GM21447 (cell line): Measurements from ENCODE around the gene GRK5.
A peak's percentile ranks its signal among the peaks of the same experiment; 100 is the strongest.

Source experiments
- ATAC-seq: cut with Tn5 transposase; IDR thresholded peaks from one replicate; pipeline ENCODE4 v1.9.1; 2021; ENCODE audit not compliant: unreplicated experiment

GRK5 gene

GRCh38 chr10:119292968-119293760 is 85.8 kb downstream of the GRK5 start:
- ATAC-seq: no peak

- no peak for ATAC-seq
These were observed 89.3 kb downstream of the GRK5 start for GRCh38 chr10:119296703-119297102.

DNA sequence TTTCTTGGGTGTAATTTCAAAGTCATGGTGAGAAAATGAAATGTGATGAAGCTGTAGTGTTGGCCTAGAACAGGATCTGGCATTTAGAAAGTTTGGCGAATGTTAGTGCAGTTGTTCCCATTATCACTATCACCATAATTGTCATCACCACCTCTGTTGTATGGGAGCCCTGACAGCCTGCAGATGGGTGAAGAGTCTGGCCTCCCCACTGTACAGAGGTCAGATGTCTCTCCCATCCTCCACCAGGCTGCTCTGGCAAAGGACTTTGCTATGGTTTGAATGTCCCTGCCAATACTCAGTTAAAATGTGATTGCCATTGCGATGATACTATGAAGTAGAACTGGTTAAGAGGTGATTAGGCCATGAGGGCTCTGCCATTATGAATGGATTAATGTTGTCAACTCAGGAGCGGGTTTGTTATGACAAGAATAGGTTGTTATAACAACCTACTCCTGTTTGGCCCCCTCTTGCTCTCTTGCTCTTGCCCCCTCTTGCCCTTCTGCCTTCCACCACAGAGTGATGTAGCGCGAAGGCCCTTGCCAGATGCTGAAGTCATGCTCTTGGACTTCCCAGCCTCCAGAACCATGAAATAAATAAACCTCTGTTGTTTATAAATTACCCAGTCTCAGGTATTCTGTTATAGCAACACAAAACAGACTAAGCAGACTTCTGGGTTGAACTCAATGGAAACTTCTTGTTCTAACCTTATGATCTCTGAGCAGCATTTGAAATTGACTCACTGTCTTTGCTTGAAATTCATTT is 90.0 kb downstream of the GRK5 start:
- ATAC-seq: no peak

- no peak for ATAC-seq
These were observed 91.4 kb downstream of the GRK5 start for GRCh38 chr10:119298810-119299209.

DNA sequence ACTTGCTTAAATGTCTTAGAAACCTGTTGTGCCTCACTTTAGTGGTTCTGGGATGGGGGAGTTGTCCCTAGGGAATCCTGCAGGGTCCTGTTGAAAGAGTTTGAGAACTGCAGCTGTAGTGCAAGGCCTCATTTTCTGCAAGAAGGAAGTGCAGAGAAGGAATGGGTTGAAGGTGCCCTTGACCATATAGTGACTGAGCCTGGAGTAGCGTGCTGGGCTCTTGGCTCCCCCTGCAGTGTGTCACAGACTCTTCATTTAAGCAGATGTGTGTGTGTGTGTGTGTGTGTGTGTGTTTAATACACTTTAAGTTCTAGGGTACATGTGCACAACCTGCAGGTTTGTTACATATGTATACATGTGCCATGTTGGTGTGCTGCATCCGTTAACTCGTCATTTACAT is 92.2 kb downstream of the GRK5 start:
- no peak for ATAC-seq

GRCh38 chr10:119301397-119301796 is 94.0 kb downstream of the GRK5 start:
- no peak for ATAC-seq

GRCh38 chr10:119302172-119302571 is 94.8 kb downstream of the GRK5 start:
- ATAC-seq: no peak

GRCh38 chr10:119302591-119303253 is 95.4 kb downstream of the GRK5 start:
- no peak for ATAC-seq

DNA sequence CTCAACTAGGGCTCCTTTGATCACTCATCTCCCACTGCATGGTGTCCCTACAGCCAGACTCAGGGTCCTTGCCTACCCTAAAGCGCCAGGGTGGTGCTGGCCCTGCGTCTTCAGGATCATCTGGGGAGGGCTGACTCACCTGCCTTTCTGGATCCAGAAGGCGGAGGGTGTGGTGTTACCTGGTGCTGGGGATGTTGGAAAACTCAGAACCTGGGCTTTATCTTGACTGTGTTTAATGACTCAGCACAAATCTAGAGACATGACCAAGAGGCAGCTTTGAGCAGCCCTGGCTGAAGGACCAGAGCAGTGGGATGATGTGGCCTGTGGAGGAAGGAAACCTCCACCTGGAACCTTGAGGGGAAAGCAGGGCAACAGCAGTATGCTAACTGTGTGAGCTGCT is 96.5 kb downstream of the GRK5 start:
- ATAC-seq: no peak

DNA sequence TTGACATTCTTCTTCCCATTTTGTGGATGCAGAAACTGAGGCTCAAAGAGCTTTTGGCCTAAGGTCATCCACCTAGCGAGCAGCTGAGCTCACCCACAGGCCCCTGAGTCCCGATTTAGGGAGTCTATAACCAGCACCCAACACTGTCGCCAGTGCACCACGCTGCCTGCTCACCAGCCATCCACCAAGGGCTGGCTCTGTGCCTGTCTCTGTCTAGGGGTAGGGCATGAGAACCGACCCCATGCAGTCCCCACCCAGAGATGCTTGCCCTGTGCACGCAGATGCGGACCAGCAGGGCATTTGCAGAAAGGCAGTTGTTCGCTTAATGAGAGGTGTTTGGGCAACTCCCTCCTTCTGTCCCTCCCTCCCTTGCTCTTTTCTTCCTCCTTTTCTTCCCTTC is 97.2 kb downstream of the GRK5 start:
- ATAC-seq: no peak

- ATAC-seq: peak; percentile 69
These were observed 98.6 kb downstream of the GRK5 start for GRCh38 chr10:119305860-119306513.

- peak; percentile 69 for ATAC-seq
These were observed 99.2 kb downstream of the GRK5 start for GRCh38 chr10:119306514-119306951.

DNA sequence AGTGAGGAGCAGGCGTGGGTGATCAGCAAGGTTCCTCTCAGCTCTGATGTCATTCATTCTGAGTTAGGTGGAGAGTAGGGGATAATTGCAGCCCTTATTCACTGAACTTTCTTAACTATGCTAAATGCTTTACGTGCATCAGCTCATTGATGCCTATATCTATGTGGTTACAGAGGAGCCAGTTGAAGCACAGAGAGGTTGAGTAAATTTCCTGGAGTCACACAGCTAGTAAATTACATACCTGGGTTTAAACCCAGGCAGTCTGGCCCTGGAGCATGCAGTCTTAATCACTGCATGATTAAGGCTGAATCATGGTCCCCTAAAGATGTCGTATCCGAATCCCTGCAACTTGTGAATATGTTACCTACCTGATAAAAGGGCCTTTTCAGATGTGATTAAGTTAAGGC is 99.6 kb downstream of the GRK5 start:
- ATAC-seq: no peak

DNA sequence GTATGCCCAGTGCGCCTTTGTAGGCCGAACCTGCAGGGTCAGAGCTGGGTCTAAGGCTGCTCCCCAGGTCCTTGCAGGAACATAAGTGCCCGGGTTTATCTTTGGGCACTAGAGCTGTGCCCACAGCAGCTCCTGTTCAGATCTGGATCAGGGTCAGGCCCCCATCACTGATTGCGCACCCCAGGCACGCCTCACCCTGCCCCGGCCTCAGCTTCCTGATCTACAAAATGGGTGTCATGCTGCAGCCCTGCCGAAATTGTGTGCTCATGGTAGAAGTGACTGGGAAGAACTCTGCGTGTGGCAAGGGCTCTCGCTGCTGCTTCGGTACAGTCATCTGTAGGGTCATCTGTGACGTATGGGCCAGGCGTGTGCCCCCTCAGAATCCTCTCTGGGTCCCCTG is 100.7 kb downstream of the GRK5 start:
- no peak for ATAC-seq

- ATAC-seq: no peak
These were observed 101.4 kb downstream of the GRK5 start for GRCh38 chr10:119308551-119309422.

- ATAC-seq: peak; percentile 11
These were observed 102.0 kb downstream of the GRK5 start for GRCh38 chr10:119309423-119309770.

DNA sequence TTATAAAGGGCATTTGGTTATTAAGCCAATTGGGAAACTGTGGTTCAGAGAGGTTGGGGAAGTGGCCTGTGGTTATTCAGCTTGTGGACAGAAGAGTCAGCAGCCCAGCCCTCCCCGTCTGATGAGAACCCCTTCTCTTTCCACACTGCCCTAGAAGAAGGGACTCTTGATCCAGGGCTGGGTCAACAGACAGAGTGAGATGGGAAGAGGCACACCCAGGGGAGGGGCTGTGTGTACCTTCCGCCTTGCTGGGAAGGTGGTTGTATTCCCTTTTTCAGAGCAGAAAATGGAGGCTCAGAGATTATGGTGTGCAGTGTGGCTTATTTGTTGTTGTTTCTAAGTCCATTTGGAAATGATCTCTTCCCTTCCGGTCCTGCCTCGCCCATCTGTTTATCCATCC is 103.4 kb downstream of the GRK5 start:
- no peak for ATAC-seq

GRCh38 chr10:119312241-119312640 is 104.9 kb downstream of the GRK5 start:
- no peak for ATAC-seq

DNA sequence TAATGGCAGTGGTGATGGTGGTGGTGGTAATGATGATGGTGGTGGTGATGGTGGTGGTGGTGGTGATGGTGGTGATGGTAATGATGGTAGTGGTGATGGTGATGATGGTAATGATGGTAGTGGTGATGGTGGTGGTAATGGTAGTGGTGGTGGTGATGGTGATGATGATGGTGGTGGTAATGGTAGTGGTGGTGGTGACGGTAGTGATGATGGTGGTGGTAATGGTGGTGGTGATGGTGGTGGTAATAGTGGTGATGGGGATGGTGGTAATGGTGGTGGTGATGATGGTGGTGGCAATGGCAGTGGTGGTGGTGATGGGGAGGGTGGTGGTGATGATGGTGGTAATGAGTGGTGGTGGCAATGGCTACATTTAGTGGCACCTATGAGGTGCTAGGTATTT is 105.7 kb downstream of the GRK5 start:
- ATAC-seq: no peak

GRCh38 chr10:119313644-119314043 is 106.3 kb downstream of the GRK5 start:
- peak; percentile 72 for ATAC-seq
